ENCODE results near the gene HPCAL4.

The HPCAL4 gene

GRCh38 chr1:39680751-39681150 lies 10.5 kb downstream of the HPCAL4 start:
- no peak for TF ChIP-seq CTCF (conservative IDR thresholded peaks at IDR 0.05; ENCODE audit: control insufficient read depth, insufficient read depth, low read depth, low read length)

GRCh38 chr1:39679821-39680220 lies 11.4 kb downstream of the HPCAL4 start:
- no peak overlapping the region for H3K4me3 ChIP-seq (ENCODE audit: control insufficient read depth, low read depth, low read length)
- no peak for DNase-seq (ENCODE audit: low read depth)
- TF ChIP-seq CTCF (conservative IDR thresholded peaks at IDR 0.05; ENCODE audit: control insufficient read depth, insufficient read depth, low read depth, low read length), result no peak

More at GRCh38 chr1:39680751-39681150, 10.5 kb downstream of the HPCAL4 start:
- H3K4me3 ChIP-seq (ENCODE audit: control insufficient read depth, low read depth, low read length), result no peak overlapping the region
- DNase-seq (ENCODE audit: low read depth), result no peak

- TF ChIP-seq CTCF (conservative IDR thresholded peaks at IDR 0.05; ENCODE audit: control insufficient read depth, insufficient read depth, low read depth, low read length), result no peak
- no peak overlapping the region for H3K4me3 ChIP-seq (ENCODE audit: control insufficient read depth, low read depth, low read length)
- DNase-seq (ENCODE audit: low read depth), result no peak
These were observed 12.3 kb downstream of the HPCAL4 start for GRCh38 chr1:39678889-39679288.

- no peak for DNase-seq (ENCODE audit: low read depth)
- no peak overlapping the region for H3K4me3 ChIP-seq (ENCODE audit: control insufficient read depth, low read depth, low read length)
- TF ChIP-seq CTCF (conservative IDR thresholded peaks at IDR 0.05; ENCODE audit: control insufficient read depth, insufficient read depth, low read depth, low read length), result no peak
These were observed 13.6 kb downstream of the HPCAL4 start for GRCh38 chr1:39677645-39678044.

GRCh38 chr1:39676948-39677548 lies 14.2 kb downstream of the HPCAL4 start:
- no peak for TF ChIP-seq CTCF (conservative IDR thresholded peaks at IDR 0.05; ENCODE audit: control insufficient read depth, insufficient read depth, low read depth, low read length)
- H3K4me3 ChIP-seq (ENCODE audit: control insufficient read depth, low read depth, low read length), result no peak overlapping the region
- DNase-seq (ENCODE audit: low read depth), result no peak

- no peak for TF ChIP-seq CTCF (conservative IDR thresholded peaks at IDR 0.05; ENCODE audit: control insufficient read depth, insufficient read depth, low read depth, low read length)
- no peak overlapping the region for H3K4me3 ChIP-seq (ENCODE audit: control insufficient read depth, low read depth, low read length)
- no peak for DNase-seq (ENCODE audit: low read depth)
These were observed 16.0 kb downstream of the HPCAL4 start for GRCh38 chr1:39675220-39675619.

- no peak for DNase-seq (ENCODE audit: low read depth)
- H3K4me3 ChIP-seq (ENCODE audit: control insufficient read depth, low read depth, low read length), result no peak overlapping the region
- no peak for TF ChIP-seq CTCF (conservative IDR thresholded peaks at IDR 0.05; ENCODE audit: control insufficient read depth, insufficient read depth, low read depth, low read length)
These were observed 18.0 kb downstream of the HPCAL4 start for GRCh38 chr1:39673215-39673614.
